Measurements from ENCODE around the gene DSCAML1.

The DSCAML1 gene

DNA sequence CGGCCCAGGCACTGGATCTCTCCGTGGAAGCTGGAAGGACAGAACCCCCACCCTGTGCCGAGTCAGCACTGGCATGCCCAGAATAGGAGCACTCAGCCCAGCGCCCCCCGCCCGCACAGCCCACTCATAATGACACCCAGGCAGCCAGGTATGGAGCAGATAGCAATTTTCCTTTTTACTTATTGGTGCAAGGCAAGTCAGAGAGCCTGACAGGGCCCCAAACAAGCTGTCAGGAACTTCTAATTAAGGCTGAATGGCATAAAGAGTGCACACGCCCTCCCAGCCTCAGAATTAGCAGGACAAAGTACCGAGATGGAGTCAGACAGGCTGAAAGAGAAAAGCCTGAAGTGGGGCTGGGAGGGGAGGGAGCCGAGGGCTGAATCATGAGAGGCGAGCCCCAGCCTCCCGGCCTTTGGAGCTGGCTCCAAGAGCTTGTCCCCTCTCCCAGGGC lies 76.9 kb downstream of the DSCAML1 start:
- no peak for DNase-seq
- no peak overlapping the region for H3K27ac ChIP-seq
- peaks cover 2% of the 10 kb centered on the region for H3K27me3 ChIP-seq (replicated peaks)
- H3K4me3 ChIP-seq (ENCODE audit: low read depth, low read length): no peak overlapping the region
- in situ Hi-C loops (cut with HindIII; ENCODE audit: low pct_ligation_motif_present, low sequenced_read_pairs): no loop called here
- no peaks in the 10 kb centered on the region for H3K36me3 ChIP-seq (replicated peaks)
- TF ChIP-seq, protein P1, sequence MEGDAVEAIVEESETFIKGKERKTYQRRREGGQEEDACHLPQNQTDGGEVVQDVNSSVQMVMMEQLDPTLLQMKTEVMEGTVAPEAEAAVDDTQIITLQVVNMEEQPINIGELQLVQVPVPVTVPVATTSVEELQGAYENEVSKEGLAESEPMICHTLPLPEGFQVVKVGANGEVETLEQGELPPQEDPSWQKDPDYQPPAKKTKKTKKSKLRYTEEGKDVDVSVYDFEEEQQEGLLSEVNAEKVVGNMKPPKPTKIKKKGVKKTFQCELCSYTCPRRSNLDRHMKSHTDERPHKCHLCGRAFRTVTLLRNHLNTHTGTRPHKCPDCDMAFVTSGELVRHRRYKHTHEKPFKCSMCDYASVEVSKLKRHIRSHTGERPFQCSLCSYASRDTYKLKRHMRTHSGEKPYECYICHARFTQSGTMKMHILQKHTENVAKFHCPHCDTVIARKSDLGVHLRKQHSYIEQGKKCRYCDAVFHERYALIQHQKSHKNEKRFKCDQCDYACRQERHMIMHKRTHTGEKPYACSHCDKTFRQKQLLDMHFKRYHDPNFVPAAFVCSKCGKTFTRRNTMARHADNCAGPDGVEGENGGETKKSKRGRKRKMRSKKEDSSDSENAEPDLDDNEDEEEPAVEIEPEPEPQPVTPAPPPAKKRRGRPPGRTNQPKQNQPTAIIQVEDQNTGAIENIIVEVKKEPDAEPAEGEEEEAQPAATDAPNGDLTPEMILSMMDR (IDR thresholded peaks at IDR 0.05; ENCODE audit: low read depth, low read length, missing control alignments): no peak

DNA sequence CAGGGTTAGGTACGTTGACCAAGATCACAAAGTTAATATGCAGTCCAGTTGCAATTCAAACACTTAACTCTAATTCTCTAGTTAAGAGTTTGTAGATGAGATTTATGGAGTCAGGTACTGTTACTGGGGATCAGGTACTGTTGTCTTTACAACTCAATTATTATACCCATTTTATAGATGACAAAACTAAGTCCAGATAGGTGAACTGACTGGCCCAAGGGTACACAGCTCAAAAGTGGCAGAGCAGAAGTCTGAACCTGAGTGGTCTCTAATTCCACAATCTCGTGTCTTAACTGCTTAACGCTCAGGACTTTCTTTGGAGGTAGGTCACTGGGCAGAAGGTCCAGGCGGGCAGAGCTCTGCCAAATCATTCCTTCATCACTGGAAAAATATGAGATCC lies 77.5 kb downstream of the DSCAML1 start:
- peaks cover 2% of the 10 kb centered on the region for H3K27me3 ChIP-seq (replicated peaks)
- no peak overlapping the region for H3K4me3 ChIP-seq (ENCODE audit: low read depth, low read length)
- TF ChIP-seq, protein P1 (IDR thresholded peaks at IDR 0.05; ENCODE audit: low read depth, low read length, missing control alignments): no peak
- DNase-seq: no peak
- no peak overlapping the region for H3K27ac ChIP-seq
- in situ Hi-C loops (cut with HindIII; ENCODE audit: low pct_ligation_motif_present, low sequenced_read_pairs): no loop called here
- H3K36me3 ChIP-seq (replicated peaks): no peaks in the 10 kb centered on the region

DNA sequence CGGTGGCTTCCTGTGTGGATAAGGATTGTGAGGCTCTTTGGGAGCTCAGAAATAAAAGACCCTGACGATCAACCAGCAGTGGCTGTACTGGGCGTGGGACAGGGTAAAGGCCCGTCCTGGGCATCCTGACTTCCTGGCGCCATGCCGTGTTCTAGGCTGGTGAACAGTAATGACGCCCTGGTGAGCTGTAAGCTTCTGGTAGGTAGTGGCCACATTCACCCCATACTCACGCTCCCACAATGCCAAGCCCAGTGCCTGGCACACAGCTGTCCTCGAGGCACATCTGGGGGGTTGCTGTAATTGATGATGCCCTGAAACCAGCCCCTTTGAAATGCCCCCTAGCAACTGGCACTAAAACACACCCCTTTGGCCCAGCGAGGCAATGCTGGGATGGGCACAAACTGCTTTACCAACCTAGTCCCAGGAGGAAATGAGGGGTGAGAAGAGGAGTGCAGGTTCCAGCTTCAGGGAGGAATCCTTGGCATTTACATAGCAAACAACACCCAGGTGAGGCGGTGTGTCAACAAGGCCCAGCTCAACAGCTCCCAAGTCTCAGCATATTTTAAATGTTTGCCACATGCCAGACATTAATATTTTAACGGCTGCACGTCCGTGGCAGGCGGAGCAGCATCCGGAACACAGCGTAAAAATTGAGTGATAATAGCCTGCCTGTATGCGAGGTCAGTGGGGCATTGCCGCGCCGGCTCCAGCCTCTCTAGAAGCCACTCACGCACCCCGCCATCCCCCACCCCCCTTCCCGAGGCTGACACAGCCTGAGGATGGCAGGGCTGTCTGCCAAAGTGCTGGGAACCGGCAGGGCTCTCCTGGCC lies 79.3 kb downstream of the DSCAML1 start:
- TF ChIP-seq, protein P1 (IDR thresholded peaks at IDR 0.05; ENCODE audit: low read depth, low read length, missing control alignments): no peak
- no peaks in the 10 kb centered on the region for H3K36me3 ChIP-seq (replicated peaks)
- H3K27ac ChIP-seq: no peak overlapping the region
- peaks cover 2% of the 10 kb centered on the region for H3K27me3 ChIP-seq (replicated peaks)
- DNase-seq: no peak
- H3K4me3 ChIP-seq (ENCODE audit: low read depth, low read length): no peak overlapping the region
- in situ Hi-C loops (cut with HindIII; ENCODE audit: low pct_ligation_motif_present, low sequenced_read_pairs): no loop called here

DNA sequence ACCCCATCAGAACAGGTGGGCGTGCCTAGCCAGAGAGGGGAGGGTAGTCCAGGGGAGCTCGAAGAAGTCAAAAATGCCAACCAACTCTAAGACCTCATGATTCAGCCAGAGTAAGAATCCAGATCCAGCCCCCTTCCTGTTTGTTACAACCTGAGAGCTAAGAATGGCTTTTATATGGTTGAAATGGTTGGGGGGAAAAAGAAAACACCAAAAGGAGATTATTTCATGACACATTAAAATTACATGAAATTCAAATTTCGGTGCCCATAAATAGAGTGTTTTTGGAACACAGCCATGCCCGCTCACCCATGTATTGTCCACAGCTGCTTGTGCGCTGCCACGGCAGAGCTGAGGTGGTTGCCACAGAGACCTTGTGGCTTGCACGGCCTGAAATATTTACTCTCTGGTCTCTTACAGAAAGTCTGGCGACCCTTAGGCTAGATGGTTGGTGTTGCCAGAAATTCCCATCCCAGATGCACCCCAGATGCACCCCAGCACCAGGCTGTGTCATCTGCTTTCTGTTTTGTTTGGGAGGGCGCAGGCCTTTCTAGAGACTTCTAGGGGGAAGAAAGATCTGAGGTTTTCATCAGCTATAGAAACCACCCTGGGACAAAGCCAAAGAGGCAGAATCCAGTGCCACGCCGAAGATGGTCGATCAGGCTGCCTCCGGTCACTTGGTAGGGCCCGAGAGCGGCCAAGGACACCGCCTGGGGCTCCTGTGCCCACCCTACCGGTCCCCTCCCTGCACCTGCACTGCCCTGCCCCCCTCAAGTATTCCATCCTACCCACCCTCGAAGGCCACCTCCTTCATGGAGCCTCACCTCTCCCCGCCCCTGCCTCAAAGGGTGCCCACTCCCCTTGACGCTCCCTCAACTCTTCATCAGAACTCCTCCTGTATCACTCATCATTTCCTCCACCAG lies 80.2 kb downstream of the DSCAML1 start:
- Histone ChIP-seq H3K27ac (no peak overlapping the region), H3K27me3 (replicated peaks) (peaks cover 2% of the 10 kb centered on the region), H3K4me3 (ENCODE audit: low read depth, low read length) (no peak overlapping the region), H3K36me3 (replicated peaks) (no peaks in the 10 kb centered on the region)
- no peak for DNase-seq
- in situ Hi-C loops (cut with HindIII; ENCODE audit: low pct_ligation_motif_present, low sequenced_read_pairs): no loop called here
- TF ChIP-seq, protein P1 (IDR thresholded peaks at IDR 0.05; ENCODE audit: low read depth, low read length, missing control alignments): no peak

DNA sequence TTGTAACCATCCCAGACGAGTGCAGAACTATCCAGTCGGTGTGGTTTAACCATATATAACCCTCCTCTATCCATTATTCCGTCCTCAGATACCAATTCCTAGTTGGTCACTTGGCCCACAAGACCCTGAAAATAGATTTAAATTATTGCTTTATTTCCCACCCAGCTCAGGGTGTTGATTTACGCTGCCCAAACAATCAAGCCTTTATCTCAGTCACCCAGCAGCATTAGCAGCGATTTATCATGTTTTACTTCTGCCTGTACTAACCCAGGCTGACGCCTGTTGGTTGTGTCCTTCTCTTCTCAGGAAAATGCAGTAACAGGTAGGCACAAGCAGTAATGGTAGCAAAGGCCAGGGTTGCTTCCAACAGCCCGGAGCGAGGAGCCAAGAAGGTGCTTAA lies 81.2 kb downstream of the DSCAML1 start:
- H3K27ac ChIP-seq: no peak overlapping the region
- no peaks in the 10 kb centered on the region for H3K36me3 ChIP-seq (replicated peaks)
- TF ChIP-seq, protein P1 (IDR thresholded peaks at IDR 0.05; ENCODE audit: low read depth, low read length, missing control alignments): no peak
- H3K27me3 ChIP-seq (replicated peaks): peaks cover 2% of the 10 kb centered on the region
- H3K4me3 ChIP-seq (ENCODE audit: low read depth, low read length): no peak overlapping the region
- in situ Hi-C loops (cut with HindIII; ENCODE audit: low pct_ligation_motif_present, low sequenced_read_pairs): no loop called here
- no peak for DNase-seq

Measured in brain microvascular endothelial cell (primary cell).